Measurements from ENCODE around the gene ZAR1L.
A peak's percentile ranks its signal among the peaks of the same experiment; 100 is the strongest.

The ZAR1L gene

GRCh38 chr13:32299893-32300292, 15.3 kb downstream of the ZAR1L start:
- H3K36me3 ChIP-seq (ENCODE audit: insufficient read depth, low read length), result no peaks in the 10 kb centered on the region
- H3K4me3 ChIP-seq (ENCODE audit: low read depth in 1 of 2, low read length in 2 of 2), result no peak overlapping the region
- no peak for DNase-seq
- no peaks in the 10 kb centered on the region for H3K4me1 ChIP-seq (ENCODE audit: insufficient read depth, low read length)
- no peak overlapping the region for H3K27ac ChIP-seq (ENCODE audit: low read length)
- ATAC-seq (ENCODE audit: insufficient read depth, low read depth), result no peak
- H3K4me2 ChIP-seq (ENCODE audit: insufficient read depth, low read length), result no peak overlapping the region
- H3K79me2 ChIP-seq (ENCODE audit: insufficient read depth, low read length), result no peaks in the 10 kb centered on the region
- no peak overlapping the region for H3K9ac ChIP-seq (ENCODE audit: low read depth, low read length)
- no peaks in the 10 kb centered on the region for H4K20me1 ChIP-seq (ENCODE audit: insufficient read depth, low read length)
- H2AFZ ChIP-seq (ENCODE audit: low read depth, low read length), result no peak overlapping the region
- no peak for TF ChIP-seq EZH2 (IDR thresholded peaks at IDR 0.05; ENCODE audit: borderline replicate concordance, low read depth, low read length, severe bottlenecking)
- TF ChIP-seq CTCF (IDR thresholded peaks at IDR 0.05; ENCODE audit: borderline replicate concordance, extremely low read depth, low read length, poor library complexity, severe bottlenecking), result no peak
- H3K27me3 ChIP-seq (ENCODE audit: insufficient read depth, low read length, poor library complexity), result peaks cover 29% of the 10 kb centered on the region
- no peaks in the 10 kb centered on the region for H3K9me3 ChIP-seq (ENCODE audit: insufficient read depth, low read length, severe bottlenecking)

- Histone ChIP-seq H3K4me3 (ENCODE audit: low read depth in 1 of 2, low read length in 2 of 2) (no peak overlapping the region), H4K20me1 (ENCODE audit: insufficient read depth, low read length) (no peaks in the 10 kb centered on the region), H3K27me3 (ENCODE audit: insufficient read depth, low read length, poor library complexity) (peaks cover 33% of the 10 kb centered on the region), H3K36me3 (ENCODE audit: insufficient read depth, low read length) (no peaks in the 10 kb centered on the region), H3K9me3 (ENCODE audit: insufficient read depth, low read length, severe bottlenecking) (no peaks in the 10 kb centered on the region), H3K79me2 (ENCODE audit: insufficient read depth, low read length) (no peaks in the 10 kb centered on the region), H3K27ac (ENCODE audit: low read length) (no peak overlapping the region), H2AFZ (ENCODE audit: low read depth, low read length) (no peak overlapping the region), H3K4me1 (ENCODE audit: insufficient read depth, low read length) (no peaks in the 10 kb centered on the region), H3K9ac (ENCODE audit: low read depth, low read length) (no peak overlapping the region), H3K4me2 (ENCODE audit: insufficient read depth, low read length) (no peak overlapping the region)
- ATAC-seq (ENCODE audit: insufficient read depth, low read depth) (no peak), DNase-seq (no peak)
- TF ChIP-seq CTCF (IDR thresholded peaks at IDR 0.05; ENCODE audit: borderline replicate concordance, extremely low read depth, low read length, poor library complexity, severe bottlenecking) (no peak), EZH2 (IDR thresholded peaks at IDR 0.05; ENCODE audit: borderline replicate concordance, low read depth, low read length, severe bottlenecking) (no peak)
These were observed 16.5 kb downstream of the ZAR1L start for GRCh38 chr13:32298695-32299094.

- no peaks in the 10 kb centered on the region for H3K79me2 ChIP-seq (ENCODE audit: insufficient read depth, low read length)
- no peak overlapping the region for H3K27ac ChIP-seq (ENCODE audit: low read length)
- H3K4me3 ChIP-seq (ENCODE audit: low read depth in 1 of 2, low read length in 2 of 2), result no peak overlapping the region
- no peak overlapping the region for H3K9ac ChIP-seq (ENCODE audit: low read depth, low read length)
- peaks cover 33% of the 10 kb centered on the region for H3K27me3 ChIP-seq (ENCODE audit: insufficient read depth, low read length, poor library complexity)
- no peaks in the 10 kb centered on the region for H4K20me1 ChIP-seq (ENCODE audit: insufficient read depth, low read length)
- peak; percentile 48; the same call in 1 of the 3 replicates for ATAC-seq (ENCODE audit: insufficient read depth, low read depth)
- no peak overlapping the region for H3K4me2 ChIP-seq (ENCODE audit: insufficient read depth, low read length)
- H3K36me3 ChIP-seq (ENCODE audit: insufficient read depth, low read length), result no peaks in the 10 kb centered on the region
- no peak overlapping the region for H2AFZ ChIP-seq (ENCODE audit: low read depth, low read length)
- no peak for DNase-seq
- H3K4me1 ChIP-seq (ENCODE audit: insufficient read depth, low read length), result no peaks in the 10 kb centered on the region
- H3K9me3 ChIP-seq (ENCODE audit: insufficient read depth, low read length, severe bottlenecking), result no peaks in the 10 kb centered on the region
- TF ChIP-seq CTCF (IDR thresholded peaks at IDR 0.05; ENCODE audit: borderline replicate concordance, extremely low read depth, low read length, poor library complexity, severe bottlenecking), result no peak
These were observed 18.0 kb downstream of the ZAR1L start for GRCh38 chr13:32297206-32297605.

GRCh38 chr13:32285633-32285965, 29.6 kb downstream of the ZAR1L start:
- H3K27me3 ChIP-seq (ENCODE audit: insufficient read depth, low read length, poor library complexity), result peaks cover 7% of the 10 kb centered on the region
- H3K4me1 ChIP-seq (ENCODE audit: insufficient read depth, low read length), result no peaks in the 10 kb centered on the region
- no peaks in the 10 kb centered on the region for H3K36me3 ChIP-seq (ENCODE audit: insufficient read depth, low read length)
- no peaks in the 10 kb centered on the region for H4K20me1 ChIP-seq (ENCODE audit: insufficient read depth, low read length)
- no peak overlapping the region for H3K4me3 ChIP-seq (ENCODE audit: low read depth in 1 of 2, low read length in 2 of 2)
- H3K79me2 ChIP-seq (ENCODE audit: insufficient read depth, low read length), result no peaks in the 10 kb centered on the region
- H3K9me3 ChIP-seq (ENCODE audit: insufficient read depth, low read length, severe bottlenecking), result no peaks in the 10 kb centered on the region
- no peak overlapping the region for H3K4me2 ChIP-seq (ENCODE audit: insufficient read depth, low read length)
- ATAC-seq (ENCODE audit: insufficient read depth, low read depth) (no peak), DNase-seq (no peak)
- no peak overlapping the region for H3K27ac ChIP-seq (ENCODE audit: low read length)
- no peak overlapping the region for H2AFZ ChIP-seq (ENCODE audit: low read depth, low read length)
- TF ChIP-seq CTCF (IDR thresholded peaks at IDR 0.05; ENCODE audit: borderline replicate concordance, extremely low read depth, low read length, poor library complexity, severe bottlenecking), result no peak
- TF ChIP-seq EZH2 (IDR thresholded peaks at IDR 0.05; ENCODE audit: borderline replicate concordance, low read depth, low read length, severe bottlenecking), result no peak
- H3K9ac ChIP-seq (ENCODE audit: low read depth, low read length), result no peak overlapping the region

Measured in DND-41 (cell line).